ENCODE results near the gene PLXNC1.

DNA sequence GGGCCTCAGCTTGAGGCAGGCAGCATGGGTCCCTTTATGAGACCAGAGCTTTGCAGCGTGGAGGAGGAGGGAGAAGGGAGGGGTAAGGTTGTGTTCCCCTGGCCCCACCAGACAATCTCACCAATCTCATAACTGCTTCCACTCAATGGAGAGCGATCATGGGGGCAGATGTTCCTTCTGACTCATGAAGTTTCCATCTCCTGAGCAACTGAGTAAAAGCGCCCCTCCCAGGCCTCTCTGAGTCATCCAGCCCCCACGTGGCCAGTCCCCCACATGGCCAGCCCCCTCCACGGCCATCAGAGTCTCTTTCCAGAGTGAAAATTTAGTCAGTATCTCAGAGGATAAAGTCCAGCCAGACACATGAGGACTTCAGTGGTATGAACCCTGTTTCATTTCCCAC, 39.2 kb upstream of the PLXNC1 start:
- TF ChIP-seq, protein P1, sequence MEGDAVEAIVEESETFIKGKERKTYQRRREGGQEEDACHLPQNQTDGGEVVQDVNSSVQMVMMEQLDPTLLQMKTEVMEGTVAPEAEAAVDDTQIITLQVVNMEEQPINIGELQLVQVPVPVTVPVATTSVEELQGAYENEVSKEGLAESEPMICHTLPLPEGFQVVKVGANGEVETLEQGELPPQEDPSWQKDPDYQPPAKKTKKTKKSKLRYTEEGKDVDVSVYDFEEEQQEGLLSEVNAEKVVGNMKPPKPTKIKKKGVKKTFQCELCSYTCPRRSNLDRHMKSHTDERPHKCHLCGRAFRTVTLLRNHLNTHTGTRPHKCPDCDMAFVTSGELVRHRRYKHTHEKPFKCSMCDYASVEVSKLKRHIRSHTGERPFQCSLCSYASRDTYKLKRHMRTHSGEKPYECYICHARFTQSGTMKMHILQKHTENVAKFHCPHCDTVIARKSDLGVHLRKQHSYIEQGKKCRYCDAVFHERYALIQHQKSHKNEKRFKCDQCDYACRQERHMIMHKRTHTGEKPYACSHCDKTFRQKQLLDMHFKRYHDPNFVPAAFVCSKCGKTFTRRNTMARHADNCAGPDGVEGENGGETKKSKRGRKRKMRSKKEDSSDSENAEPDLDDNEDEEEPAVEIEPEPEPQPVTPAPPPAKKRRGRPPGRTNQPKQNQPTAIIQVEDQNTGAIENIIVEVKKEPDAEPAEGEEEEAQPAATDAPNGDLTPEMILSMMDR (IDR thresholded peaks at IDR 0.05) = no peak
- TF ChIP-seq POLR2A (IDR thresholded peaks at IDR 0.05) = no peak
